Keratinocyte (primary cell): ENCODE measurements around the gene CWF19L2.

Experiments
- CTCF ChIP-seq, 3 experiments: IDR thresholded peaks in 1 of 3; conservative IDR thresholded peaks in 1 of 3; optimal IDR thresholded peaks in 1 of 3; 2 replicates in 2 of 3; 3 replicates in 1 of 3; pipeline versions ENCODE3 to v1.5.1; 2011; ENCODE audit warnings: low read length in 3 of 3, mild to moderate bottlenecking in 3 of 3, moderate library complexity in 2 of 3, control low read depth in 1 of 3, inconsistent platforms in 1 of 3; ENCODE audit not compliant: insufficient read depth in 2 of 3; ENCODE audit errors: extremely low read depth in 1 of 3
- EZH2 ChIP-seq: IDR thresholded peaks from one replicate; pipeline ENCODE4 v1.6.1; 2012; ENCODE audit warnings: inconsistent platforms, mild to moderate bottlenecking, low read length, moderate library complexity

DNA sequence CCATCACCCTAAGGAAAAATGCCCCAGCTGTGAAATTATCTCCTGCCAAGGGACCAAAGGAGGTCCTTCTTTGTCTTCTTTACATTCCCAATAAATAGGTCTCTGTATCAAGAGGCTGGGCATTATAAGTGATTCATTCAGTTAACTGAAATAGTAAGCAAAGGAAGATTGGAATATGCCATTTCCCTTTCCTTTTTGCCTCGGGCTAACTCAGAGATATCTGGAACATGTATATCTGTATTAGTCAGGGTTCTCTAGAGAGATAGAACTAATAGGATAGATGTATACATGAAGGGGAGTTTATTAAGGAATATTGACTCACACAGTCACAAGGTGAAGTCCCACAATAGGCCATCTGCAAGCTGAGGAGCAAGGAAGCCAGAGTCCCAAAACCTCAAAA lies 15.3 kb upstream of the CWF19L2 start:
- TF ChIP-seq CTCF (optimal IDR thresholded peaks at IDR 0.05 in 1 of 3, IDR thresholded peaks at IDR 0.05 in 1 of 3, conservative IDR thresholded peaks at IDR 0.05 in 1 of 3; ENCODE audit: extremely low read depth in 1 of 3, insufficient read depth in 2 of 3, low read length in 3 of 3): no peak
- TF ChIP-seq EZH2: no peak
